Endothelial cell of umbilical vein (primary cell): ENCODE results near the gene SHISA9.
"Not testable (repeated sequence)": the region's sequence is repeated elsewhere in the genome, so short reads cannot be mapped to it uniquely, and the experiment has no call there.

Experiments used
- CTCF ChIP-seq, 2 donors: IDR thresholded peaks; 1 replicate in 1 of 2; 2 replicates in 1 of 2; pipeline ENCODE4 v1.5.1; 2011; ENCODE audit warnings: low read length in 2 of 2, mild to moderate bottlenecking in 2 of 2, moderate library complexity in 2 of 2, control low read depth in 1 of 2, inconsistent platforms in 1 of 2, low read depth in 1 of 2; ENCODE audit not compliant: insufficient read depth in 1 of 2; ENCODE audit errors: extremely low read depth in 1 of 2
- FOS ChIP-seq: IDR thresholded peaks from 2 replicates; pipeline ENCODE4 v1.6.1; 2011; ENCODE audit warnings: mild to moderate bottlenecking, low read length, moderate library complexity, borderline replicate concordance; ENCODE audit not compliant: insufficient read depth
- JUN ChIP-seq: IDR thresholded peaks from 2 replicates; pipeline ENCODE4 v1.6.1; 2011; ENCODE audit warnings: borderline replicate concordance, low read depth; ENCODE audit not compliant: insufficient read length, insufficient read depth
- MYC ChIP-seq: IDR thresholded peaks from one replicate; pipeline ENCODE4 v1.6.1; 2011; ENCODE audit warnings: mild to moderate bottlenecking, low read depth, low read length
- POLR2A ChIP-seq: IDR thresholded peaks from 2 replicates; pipeline ENCODE4 v1.6.1; 2012; ENCODE audit warnings: low read depth, mild to moderate bottlenecking, control low read depth, low read length
- POLR2AphosphoS5 ChIP-seq: IDR thresholded peaks from 2 replicates; pipeline ENCODE4 v1.6.1; 2012; ENCODE audit warnings: low read depth, mild to moderate bottlenecking, control low read depth, low read length, moderate library complexity; ENCODE audit not compliant: insufficient read depth

GRCh38 chr16:12923640-12924039 lies 22.2 kb downstream of the SHISA9 start:
- TF ChIP-seq CTCF (IDR thresholded peaks at IDR 0.05; ENCODE audit: extremely low read depth in 1 of 2, insufficient read depth in 1 of 2, low read depth in 1 of 2, low read length in 2 of 2); POLR2AphosphoS5; FOS; MYC; JUN; POLR2A: not testable (repeated sequence)
